GM21576 (cell line): ENCODE measurements around the gene PMEPA1.

Experiments
- ATAC-seq: cut with Tn5 transposase; IDR thresholded peaks from one replicate; pipeline ENCODE4 v1.9.1; 2021; ENCODE audit warnings: mild to moderate bottlenecking, moderate library complexity; ENCODE audit not compliant: unreplicated experiment

PMEPA1 gene

DNA sequence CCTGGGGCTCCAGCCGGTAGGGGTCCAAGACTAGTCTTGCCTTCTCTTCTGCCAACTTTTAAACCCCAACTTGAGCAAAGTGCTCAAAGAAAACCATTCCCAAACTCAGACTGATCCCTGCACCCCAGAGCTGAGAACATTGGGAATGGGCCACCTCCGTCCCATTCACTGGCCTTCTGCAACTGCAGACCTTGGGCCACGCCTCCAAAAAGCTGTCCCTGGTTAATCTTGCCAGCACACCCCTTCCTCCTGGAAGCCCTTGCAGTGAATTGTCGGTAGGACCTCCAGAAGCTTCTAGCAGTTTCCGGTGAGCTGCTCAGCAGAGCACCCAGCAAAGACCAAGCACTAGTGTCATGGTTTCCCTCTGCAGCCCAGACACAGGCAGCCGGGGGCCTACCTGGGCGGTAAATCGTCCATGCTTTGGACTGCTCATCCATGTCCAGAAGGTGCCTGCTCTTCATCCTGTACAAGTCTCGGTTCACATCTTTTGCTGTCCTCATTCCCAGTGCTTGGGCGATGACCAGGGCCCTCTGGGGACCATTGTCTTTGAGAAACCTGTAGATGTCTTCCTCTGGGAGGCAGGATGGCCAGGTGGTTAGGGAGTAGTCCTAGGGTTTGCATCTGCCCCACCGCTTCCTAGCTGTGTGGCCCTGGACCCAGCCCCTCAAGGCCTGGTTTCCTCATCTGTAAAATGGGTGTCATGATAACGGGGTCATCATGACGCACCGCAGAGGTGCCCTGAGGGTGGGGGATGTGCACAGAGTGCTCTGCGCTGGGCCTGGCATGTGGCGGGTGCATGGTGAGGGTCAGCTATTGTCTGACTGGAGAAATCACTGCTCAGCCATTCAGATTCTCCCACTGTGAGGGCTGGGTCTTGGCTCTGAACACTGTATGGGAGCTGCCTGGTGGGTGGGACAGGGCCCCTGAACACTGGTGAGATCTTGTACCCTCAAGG is 95.0 kb downstream of the PMEPA1 start:
- ATAC-seq = no peak

DNA sequence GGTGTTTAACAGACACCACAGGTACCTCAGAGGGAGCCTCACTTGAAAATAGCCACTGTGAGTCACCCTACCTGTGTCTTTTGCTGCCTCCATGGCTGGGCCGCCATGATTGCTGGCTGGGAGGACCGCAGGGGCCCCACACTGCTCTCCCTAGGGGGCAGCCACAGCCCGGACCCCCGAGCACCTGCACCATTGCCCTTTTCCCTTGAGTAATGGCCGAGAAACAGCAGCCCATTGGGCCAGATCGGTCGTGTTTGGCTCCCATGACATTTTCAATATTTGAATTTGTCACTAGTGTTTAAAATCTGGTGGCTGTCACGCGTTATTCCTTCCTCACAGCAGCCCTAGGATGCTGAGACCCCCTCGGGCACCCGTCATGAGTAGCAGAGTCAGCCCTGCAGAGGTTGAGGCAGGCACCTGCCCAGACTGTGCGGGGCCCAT is 96.3 kb downstream of the PMEPA1 start:
- ATAC-seq = no peak

DNA sequence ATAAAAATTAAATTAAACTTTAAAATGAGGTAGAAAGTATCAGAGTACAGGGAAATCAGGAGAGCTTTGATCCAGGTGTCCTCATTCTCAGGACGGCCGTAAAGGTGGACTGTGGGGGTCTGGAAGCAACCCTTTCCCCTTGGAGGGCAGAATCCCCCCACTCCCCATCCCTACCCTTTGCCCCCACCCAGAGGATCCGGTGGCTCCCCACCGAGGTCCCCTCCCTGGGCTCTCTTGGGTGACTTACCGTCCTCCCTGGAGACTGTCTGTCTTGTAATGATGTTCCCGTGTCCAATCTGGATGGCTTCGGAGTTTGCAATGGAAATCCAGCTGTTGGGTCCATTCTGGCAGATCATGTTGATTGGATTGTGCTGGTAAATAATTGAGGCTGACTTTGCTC is 96.9 kb downstream of the PMEPA1 start:
- ATAC-seq = no peak

DNA sequence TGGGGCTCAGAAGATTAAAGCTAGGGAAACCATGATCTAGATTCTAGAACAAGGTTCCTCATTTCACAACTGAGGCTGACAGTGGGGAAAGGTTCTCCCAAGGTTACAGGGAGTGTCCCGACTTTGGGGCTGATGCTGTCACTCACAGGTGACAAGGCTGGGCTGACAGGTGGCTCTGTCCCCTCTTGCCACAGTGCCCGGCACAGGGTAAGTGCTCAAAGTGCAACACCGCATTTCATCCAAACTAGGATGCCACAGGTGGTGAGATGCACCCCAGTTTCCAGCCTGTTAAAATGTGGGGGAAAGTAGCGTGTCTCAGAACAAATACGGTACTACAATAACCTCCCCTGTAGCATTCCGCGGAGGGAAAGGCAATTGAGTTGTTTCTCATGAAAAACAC is 97.4 kb downstream of the PMEPA1 start:
- no peak for ATAC-seq

DNA sequence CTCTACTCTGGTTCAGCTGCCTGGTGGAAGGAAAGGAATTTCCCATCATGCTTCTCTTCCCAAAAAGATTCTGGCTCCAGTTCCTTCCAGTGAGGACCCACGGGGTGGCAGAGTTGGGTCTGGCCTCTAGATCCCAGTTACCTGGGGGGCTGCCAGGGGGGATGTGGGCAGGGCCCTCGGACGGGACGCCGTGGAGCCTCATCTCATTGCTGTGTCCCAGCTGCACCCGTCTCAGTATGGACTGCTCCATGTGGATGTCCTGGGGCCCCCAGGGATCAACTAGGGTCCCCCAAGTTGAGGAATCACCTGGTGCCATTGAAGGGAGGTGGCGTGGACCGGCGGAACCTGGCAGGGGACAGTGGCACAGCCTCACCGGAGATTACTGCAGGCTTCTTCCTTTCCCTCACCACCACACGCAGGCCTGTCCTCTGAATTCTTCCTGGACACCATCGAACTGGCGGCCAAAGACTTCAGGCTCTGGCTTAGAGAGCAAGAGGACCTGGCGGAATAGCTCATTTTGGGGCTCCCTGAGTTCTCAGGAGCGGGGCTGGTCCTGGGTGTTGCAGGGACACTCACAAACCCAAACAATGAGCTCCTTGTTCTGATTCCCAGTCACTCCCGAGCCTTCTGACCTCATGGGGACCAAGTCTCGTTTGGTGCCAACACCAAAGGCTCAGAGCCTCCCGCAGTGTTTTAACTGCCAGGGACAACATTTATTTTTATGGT is 98.1 kb downstream of the PMEPA1 start:
- no peak for ATAC-seq

DNA sequence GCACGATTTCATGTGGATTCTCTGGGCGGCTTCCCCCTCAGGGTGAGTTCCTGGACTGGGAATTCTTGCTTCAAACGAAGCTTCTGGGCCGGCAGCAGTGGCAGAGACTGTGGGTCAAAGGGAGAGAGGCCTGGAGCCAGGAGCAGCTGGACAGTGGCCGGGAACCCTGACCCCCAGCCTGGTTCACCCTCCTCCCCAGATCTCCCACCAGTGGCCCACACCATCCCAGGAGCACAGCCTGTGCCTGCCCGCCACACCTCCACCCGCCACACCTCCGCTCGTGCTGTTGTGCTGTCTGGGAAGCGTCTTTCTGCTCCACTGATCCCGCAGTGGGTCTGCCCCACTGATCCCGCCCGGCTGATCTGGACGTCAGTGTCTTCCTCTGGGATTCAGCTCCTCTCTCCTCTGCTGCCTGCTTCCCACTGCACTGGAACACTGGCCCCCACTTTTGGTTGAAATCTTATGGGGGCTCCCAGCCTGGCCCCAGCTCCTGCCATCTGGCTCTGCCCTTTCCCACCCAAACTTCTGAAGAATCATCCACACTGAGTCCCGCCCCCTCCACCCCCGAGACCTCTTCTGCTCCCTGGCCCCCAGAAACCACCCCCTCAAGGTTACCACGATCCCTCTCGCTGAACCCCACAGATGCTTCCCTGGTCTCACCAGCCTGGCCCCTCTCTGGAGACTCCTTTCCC is 99.4 kb downstream of the PMEPA1 start:
- no peak for ATAC-seq

DNA sequence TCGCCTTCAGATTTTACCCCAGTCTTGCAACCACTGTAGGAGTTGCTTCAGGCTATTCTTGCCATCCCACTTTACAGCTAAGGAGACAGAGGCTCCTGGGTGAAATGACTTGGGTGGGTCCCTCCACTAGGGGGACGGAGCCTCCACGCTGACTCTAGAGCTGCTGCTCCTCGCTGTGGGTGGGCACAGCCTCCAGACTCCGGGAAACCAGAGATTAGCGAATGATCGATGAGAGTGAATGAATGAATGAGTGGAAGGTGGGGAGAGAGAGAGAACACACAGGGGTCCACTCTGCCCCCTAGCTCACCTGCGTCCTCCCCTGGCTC is 100.0 kb downstream of the PMEPA1 start:
- ATAC-seq = no peak

DNA sequence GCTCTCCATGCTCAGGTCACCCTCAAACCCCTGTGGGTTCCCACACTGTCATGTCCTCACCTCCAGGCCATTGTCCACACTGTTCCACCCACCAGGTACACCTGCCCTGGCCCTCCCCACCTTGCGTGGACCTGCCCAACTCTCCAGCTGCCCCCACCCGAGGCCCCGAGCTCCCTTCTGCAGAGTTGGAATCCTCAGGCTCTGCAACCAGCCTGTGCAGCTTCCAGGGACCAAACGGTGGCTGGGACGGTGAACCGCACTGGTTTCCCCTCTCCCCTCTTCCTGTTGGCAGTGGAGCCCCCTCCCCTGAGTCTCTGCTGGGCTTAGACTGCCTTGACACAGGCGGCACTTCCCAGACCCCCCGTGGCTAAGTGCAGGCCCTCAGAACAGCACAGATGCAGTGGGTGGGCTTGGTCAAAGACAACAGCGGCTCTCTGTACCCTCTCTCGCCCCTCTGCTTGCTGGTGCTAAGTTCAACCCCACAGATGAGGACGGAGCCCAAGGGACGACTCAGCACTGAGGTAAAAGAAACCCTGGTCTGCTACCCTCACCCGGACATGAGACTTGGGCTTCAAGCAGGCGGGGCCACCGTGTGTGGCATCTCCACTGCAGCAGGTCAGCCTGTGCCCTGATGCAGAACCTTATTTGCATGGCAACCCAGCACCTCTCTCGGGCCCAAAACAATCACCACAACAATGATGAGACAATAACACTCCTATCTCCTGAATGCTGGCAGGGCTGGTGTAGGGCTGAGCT is 100.6 kb downstream of the PMEPA1 start:
- no peak for ATAC-seq

DNA sequence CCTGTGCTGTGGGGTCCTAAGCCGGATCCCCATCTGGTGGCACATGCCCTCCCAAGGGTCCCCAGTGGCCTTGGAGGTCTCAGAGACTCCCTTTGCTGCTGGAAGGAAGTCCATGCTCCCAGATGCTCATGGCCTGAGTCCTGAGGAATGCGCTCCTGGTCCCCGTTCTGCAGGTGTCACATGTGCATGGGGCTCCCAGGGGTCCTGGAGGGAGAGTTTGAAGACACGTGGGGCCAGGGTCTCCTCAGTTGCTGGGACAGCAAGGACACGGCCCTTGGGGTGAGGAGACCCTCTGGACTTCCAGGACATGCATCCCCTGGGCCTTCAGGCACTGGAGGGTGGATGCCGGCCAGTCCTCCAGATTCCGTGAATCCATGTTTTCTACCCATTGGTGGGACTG is 101.3 kb downstream of the PMEPA1 start:
- ATAC-seq = no peak

DNA sequence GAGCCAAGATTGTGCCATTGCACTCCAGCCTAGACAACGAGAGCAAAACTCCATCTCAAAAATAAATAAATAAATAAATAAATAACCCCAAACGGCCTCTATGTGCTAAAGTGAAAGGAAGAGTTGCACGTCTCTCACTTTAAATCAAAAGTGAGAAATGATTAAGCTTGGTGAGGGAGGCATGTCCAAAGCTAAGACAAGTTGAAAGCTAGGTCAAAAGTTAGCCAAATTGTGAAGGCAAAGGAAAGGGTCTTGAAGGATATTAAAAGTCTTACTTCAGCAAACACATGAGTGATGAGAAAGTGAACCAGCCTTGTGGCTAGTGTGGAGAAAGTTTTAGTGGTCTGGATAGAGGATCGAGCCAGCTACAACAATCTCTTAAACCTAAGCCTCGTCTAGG is 103.9 kb downstream of the PMEPA1 start:
- ATAC-seq = no peak

DNA sequence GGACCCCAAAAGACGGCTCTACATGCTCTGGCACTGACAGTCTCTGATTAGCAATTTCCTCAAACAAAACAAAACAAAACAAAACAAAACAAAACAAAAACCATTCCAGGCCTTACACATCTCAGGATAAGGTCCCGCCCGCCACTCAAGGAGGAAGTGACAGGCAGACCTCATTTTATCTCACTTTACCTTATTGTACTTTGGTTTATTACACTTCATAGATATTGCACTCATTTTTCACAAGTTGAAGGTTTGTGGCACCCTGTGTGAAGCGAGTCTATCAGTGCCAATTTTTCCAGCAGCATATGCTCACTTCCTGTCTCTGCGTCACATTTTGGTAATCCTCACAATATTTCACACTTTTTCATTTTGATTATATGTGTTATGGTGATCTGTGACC is 104.8 kb downstream of the PMEPA1 start:
- no peak for ATAC-seq

DNA sequence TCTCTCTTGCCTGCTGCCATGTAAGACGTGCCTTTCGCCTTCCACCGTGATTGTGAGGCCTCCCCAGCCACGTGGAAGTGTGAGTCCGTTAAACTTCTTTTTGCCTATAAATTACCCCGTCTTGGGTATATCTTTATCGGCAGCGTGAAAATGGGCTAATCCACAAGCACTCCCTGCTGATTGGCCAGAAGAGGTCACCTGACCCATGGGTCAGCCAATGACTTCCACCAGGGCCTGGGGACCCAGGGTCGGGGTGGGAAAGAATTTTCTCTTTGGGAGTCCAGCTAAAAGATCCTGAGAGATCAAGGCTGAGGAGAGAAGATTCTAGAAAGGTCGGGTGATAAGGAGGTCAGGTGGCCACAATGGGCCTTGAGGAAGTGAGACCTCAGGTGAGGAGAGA is 106.7 kb downstream of the PMEPA1 start:
- no peak for ATAC-seq

DNA sequence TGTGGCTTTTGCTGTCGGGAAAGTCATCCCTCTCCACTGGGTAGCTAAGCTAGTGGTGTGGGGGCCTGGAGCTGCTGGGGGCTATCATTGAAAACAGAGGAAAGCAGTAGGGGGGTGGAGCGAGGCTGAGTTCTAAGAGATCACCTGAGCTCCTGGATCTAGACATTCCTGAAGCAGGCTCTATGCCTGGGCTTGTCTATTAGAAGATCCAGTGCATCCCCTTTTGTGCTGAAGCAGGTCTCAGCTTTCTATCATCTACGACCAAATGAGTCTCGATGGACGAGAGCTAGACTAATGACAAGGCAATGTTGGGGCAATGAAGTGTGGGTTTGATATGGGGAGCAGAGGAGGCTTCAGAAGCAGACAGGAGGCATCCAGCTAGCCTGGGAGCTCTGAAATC is 108.1 kb downstream of the PMEPA1 start:
- no peak for ATAC-seq

DNA sequence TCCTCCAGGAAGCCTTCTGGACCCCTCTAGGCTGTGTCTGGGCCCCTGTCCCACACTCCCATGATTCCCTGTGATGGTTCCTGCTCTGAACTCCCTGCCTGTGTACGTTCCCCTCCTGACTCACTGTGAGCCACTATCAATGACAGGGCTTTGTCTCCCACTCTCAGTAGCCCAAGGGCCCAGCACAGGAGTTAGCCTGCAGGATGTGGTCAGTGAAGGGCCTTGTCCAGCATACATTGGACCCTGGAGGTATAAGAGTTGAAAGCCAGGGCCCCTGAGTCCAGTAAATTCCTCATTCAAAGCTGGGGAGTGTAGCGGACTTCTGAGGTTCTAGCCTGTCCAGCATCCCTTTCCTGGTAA is 108.6 kb downstream of the PMEPA1 start:
- ATAC-seq = no peak

DNA sequence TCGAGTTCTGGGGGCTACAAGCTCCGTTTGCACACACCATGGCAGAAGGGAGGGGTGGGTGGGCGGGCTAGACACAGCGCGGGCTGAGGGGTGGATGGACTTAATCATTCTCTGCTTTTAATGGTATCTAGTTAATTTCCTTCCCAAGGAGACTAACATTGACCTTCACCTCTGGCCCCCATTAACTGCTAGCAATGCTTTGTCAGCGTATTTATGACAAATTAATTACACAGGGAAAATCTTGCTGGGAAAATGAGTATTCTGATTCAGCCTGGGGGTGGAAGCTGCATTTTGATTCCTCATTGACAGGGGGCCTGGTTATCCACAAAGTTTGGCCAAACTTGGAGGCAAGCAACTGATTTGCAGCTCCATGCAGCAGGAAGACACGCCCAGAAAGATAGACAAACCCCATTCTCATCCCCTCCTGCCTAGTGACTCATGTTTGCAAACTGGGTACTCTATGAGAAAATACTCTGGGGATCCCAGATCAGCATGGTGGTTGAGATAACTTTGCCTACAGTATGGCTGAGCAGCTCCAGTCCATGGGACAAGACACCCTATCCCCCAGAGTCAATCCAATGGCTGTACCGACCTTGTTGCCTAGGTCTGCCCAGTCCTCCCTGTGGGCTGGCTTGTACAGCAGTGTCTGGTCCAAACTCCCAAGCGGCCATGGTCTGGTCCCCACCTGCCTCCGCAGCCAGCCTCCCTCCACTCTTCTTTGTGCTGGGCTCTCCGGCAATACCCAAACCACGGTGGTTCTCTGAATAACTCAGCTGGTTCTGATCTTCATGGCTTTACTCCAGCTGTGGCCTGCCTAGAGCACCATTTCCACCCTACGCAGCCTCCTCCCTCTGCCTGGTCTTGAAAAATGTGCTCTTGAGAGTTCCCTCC is 109.2 kb downstream of the PMEPA1 start:
- no peak for ATAC-seq

DNA sequence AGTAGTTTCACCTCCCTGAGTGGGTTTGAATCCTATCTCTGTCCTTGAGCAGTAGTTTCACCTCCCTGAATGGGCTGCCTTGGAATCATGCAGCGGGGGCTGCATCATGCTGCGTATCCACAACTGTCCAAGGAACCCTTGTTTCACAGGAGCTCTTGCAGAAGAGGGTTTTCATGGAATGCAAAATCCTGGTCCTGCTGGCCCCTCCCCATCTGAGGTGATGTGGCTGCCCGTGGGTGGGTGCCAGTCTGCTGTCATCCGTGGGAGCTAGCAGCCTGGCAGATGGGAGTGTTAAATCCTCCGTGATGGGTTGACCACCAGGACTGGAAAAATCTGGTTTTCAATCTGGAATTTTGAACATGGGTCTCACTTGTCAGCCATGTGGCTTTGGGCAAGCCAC is 111.3 kb downstream of the PMEPA1 start:
- no peak for ATAC-seq
